Erythroblast (primary cell): ENCODE measurements around the gene CCDC12.

Source experiments
- GATA1 ChIP-seq: IDR thresholded peaks from 2 replicates; pipeline ENCODE4 v1.6.1; 2011; ENCODE audit warnings: low read depth, mild to moderate bottlenecking, control low read depth, low read length, moderate library complexity
- POLR2A ChIP-seq: IDR thresholded peaks from 2 replicates; pipeline ENCODE4 v1.6.1; 2011; ENCODE audit warnings: mild to moderate bottlenecking, low read length

DNA sequence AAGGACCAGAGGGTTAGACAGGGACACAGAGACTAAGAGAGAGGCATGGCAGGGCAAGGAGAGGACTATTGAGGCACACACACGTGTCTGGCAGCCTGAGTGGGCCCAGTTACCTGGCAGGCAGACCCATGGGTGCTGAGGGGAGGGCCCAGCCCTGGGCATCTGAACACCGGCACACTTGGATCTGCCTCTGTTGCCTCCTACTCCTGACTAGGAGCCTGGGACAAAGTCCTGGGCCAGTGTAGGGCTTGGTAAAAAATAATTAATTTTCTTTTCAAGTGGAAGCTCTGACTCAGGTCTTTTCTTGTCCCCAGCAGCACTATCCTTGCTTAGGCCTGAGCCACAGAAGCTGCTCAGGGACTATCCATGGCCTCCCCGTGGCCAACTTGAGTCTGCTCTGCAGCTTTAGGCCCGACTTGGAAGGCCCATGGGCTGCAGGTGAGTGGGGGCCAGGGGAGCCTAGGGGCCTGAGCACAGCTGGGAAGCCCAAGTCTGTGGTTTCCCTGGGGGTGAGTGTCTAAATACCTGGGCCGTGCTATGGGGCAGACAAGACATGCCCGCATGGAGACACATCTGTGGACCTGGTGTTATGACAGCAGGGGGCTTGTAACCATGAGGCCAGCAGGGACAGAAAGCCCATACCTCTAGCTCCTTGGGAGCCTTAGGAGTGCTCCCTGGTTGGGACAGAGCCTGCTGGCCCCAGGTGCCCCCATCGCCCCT is 99.0 kb downstream of the CCDC12 start, which contains the start of gene PTH1R:
- TF ChIP-seq POLR2A (no peak), GATA1 (no peak)
